ENCODE results near the gene CCDC188. TPM values are rescaled to one million over a fixed set of nuclear protein-coding genes. Genes with fewer than 3 reads are reported as not detected.

Gene CCDC188
- total RNA-seq, 1 donor from 2014 or later = 0.11 TPM

GRCh38 chr22:20099099-20099711 lies 51.6 kb downstream of the CCDC188 start:
- H3K27me3 Mint-ChIP-seq (ENCODE audit: low read depth) = no peaks in the 10 kb centered on the region
- intact Hi-C loops (cut with micrococcal nuclease) = no loop called here
- peaks cover 85% of the 10 kb centered on the region for H3K36me3 Mint-ChIP-seq (ENCODE audit: low read depth)
- peaks cover 50% of the 10 kb centered on the region for H3K4me1 Mint-ChIP-seq (ENCODE audit: low read depth)
- H3K9me3 Mint-ChIP-seq = peaks cover 3% of the 10 kb centered on the region
- no peak for DNase-seq (ENCODE audit: low spot score)
- H3K4me3 Mint-ChIP-seq (ENCODE audit: low read depth) = no peak overlapping the region
- H3K27ac Mint-ChIP-seq = peak overlapping the region; percentile 63

Other genes with a start within 250 kb of the CCDC188 start
- 93.4 and 95.6 TPM in 2 replicates for gene COMT, start 209.3 kb downstream of the CCDC188 start, total RNA-seq
- gene TXNRD2, start 209.2 kb downstream of the CCDC188 start, total RNA-seq = 19.9 and 20.9 TPM in 2 replicates
- gene ARVCF, start 134.2 kb downstream of the CCDC188 start, total RNA-seq = 3.4 and 3.9 TPM in 2 replicates
- gene TANGO2, start 129.9 kb downstream of the CCDC188 start, total RNA-seq = 27.4 and 30.0 TPM in 2 replicates
- 63.1 and 66.4 TPM in 2 replicates for gene DGCR8, start 70.8 kb downstream of the CCDC188 start, total RNA-seq
- gene RANBP1, start 35.0 kb downstream of the CCDC188 start, total RNA-seq = 444 and 452 TPM in 2 replicates
- gene TRMT2A, start 33.8 kb downstream of the CCDC188 start, total RNA-seq = 94.1 and 103 TPM in 2 replicates
- 77.3 and 82.4 TPM in 2 replicates for gene ZDHHC8, start 19.3 kb downstream of the CCDC188 start, total RNA-seq
- gene RTN4R, start 117.3 kb upstream of the CCDC188 start, total RNA-seq = 1.9 and 2.2 TPM in 2 replicates
- gene DGCR6L, start 169.0 kb upstream of the CCDC188 start, total RNA-seq = 29.0 and 31.1 TPM in 2 replicates
- 13.2 and 14.4 TPM in 2 replicates for gene ZNF74, start 243.1 kb upstream of the CCDC188 start, total RNA-seq

Data from activated T-helper 2 cell treated with anti-CD3 and anti-CD28 coated beads, Interferon-gamma antibody, Interleukin-2, Interleukin-4, amounts not matched to agents 10 μg/mL and 5 μg/mL and 100 μg/mL, durations not matched to agents 14 hours and 24 hours and 36 hours (primary cell).